DOHH2 (cell line): ENCODE data around the gene MAML2.

Experiments used
- H3F3A ChIP-seq: fragments of 200-600 bp; sonication (generic), shearing (Covaris generic); 2 replicates; pipeline ENCODE4 v1.6.0; 2016; ENCODE audit warnings: antibody characterized with exemption, mild to moderate bottlenecking; ENCODE audit not compliant: control insufficient read depth, insufficient read depth
- H3K27ac ChIP-seq: fragments of 200-600 bp; sonication (generic); 2 replicates; pipeline ENCODE4 v1.5.1; 2014; ENCODE audit warnings: low read depth, mild to moderate bottlenecking, low read length, moderate library complexity
- H3K27me3 ChIP-seq: fragments of 200-600 bp; sonication (generic); 2 replicates; pipeline ENCODE4 v1.6.1; 2014; ENCODE audit warnings: mild to moderate bottlenecking, low read length, mixed read lengths; ENCODE audit not compliant: control insufficient read depth
- H3K36me3 ChIP-seq: fragments of 200-600 bp; sonication (generic); 2 replicates; pipeline ENCODE4 v1.6.1; 2014; ENCODE audit warnings: mild to moderate bottlenecking, low read length, moderate library complexity, mixed read lengths; ENCODE audit not compliant: control insufficient read depth
- H3K4me1 ChIP-seq: fragments of 200-600 bp; sonication (generic); 2 replicates; pipeline ENCODE4 v1.6.1; 2014; ENCODE audit warnings: mild to moderate bottlenecking, low read length, mixed read lengths; ENCODE audit not compliant: control insufficient read depth
- H3K4me2 ChIP-seq: fragments of 200-600 bp; sonication (generic); 2 replicates; pipeline ENCODE4 v1.6.0; 2014; ENCODE audit warnings: mild to moderate bottlenecking, low read length, moderate library complexity
- H3K4me3 ChIP-seq: fragments of 200-600 bp; sonication (generic); 2 replicates; pipeline ENCODE4 v1.5.1; 2014; ENCODE audit warnings: mild to moderate bottlenecking, low read length, mixed read lengths
- H3K79me2 ChIP-seq: fragments of 200-600 bp; sonication (generic); 2 replicates; pipeline ENCODE4 v1.6.1; 2014; ENCODE audit warnings: mild to moderate bottlenecking, low read length, mixed read lengths; ENCODE audit not compliant: control insufficient read depth
- H3K9me2 ChIP-seq: fragments of 200-600 bp; sonication (generic); replicated peaks from 2 replicates; pipeline ENCODE4 v1.6.1; 2014; ENCODE audit warnings: mild to moderate bottlenecking, low read length, mixed read lengths; ENCODE audit not compliant: control insufficient read depth
- H3K9me3 ChIP-seq: fragments of 200-600 bp; sonication (generic); 2 replicates; pipeline ENCODE4 v1.6.1; 2014; ENCODE audit warnings: antibody characterized with exemption, low read length, mixed read lengths; ENCODE audit not compliant: control insufficient read depth, insufficient read depth
- H4K20me1 ChIP-seq: fragments of 200-600 bp; sonication (generic); 2 replicates; pipeline ENCODE4 v1.6.0; 2014; ENCODE audit warnings: low read depth, mild to moderate bottlenecking, antibody characterized with exemption, low read length, moderate library complexity; ENCODE audit not compliant: control insufficient read depth, insufficient read depth
- EZH2phosphoT487 ChIP-seq: fragments of 200-600 bp; sonication (generic); IDR thresholded peaks from 2 replicates; pipeline ENCODE4 v1.6.1; 2017; ENCODE audit warnings: borderline replicate concordance, mild to moderate bottlenecking, antibody characterized with exemption, low read length, moderate library complexity, mixed read lengths
- TF ChIP-seq, protein P1 (sequence below): fragments of 200-600 bp; sonication (generic); IDR thresholded peaks from one replicate; pipeline ENCODE4 v1.5.1; 2014; ENCODE audit warnings: antibody characterized with exemption, mild to moderate bottlenecking, low read depth, low read length; ENCODE audit not compliant: poor library complexity, severe bottlenecking

The MAML2 gene

DNA sequence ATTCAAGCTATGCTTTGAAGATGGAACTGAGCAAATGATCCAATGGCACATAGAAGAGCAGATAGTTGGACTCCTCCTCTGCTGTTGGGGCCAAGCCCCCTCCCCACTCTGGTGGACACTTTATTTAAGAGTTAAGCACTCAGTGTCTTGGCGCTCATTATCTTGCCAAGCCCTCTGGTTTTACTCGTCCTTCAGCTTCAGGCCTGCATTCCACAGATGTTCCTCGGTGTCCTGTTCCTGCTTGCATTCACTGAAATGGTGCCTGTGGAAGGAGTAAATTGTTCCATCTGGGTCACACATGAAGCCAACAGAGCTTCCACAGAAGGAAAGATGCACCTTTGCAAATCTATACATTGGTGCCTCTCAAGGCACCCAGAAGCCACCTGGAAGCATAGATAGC is 26.1 kb downstream of the MAML2 start:
- Histone ChIP-seq H3K79me2 (no peaks in the 10 kb centered on the region), H3K27me3 (no peaks in the 10 kb centered on the region), H3F3A (no peaks in the 10 kb centered on the region), H4K20me1 (no peaks in the 10 kb centered on the region), H3K4me2 (no peak overlapping the region), H3K4me1 (no peaks in the 10 kb centered on the region), H3K9me3 (no peaks in the 10 kb centered on the region), H3K4me3 (no peak overlapping the region), H3K36me3 (no peaks in the 10 kb centered on the region), H3K9me2 (no peaks in the 10 kb centered on the region), H3K27ac (no peak overlapping the region)
- TF ChIP-seq, protein P1, sequence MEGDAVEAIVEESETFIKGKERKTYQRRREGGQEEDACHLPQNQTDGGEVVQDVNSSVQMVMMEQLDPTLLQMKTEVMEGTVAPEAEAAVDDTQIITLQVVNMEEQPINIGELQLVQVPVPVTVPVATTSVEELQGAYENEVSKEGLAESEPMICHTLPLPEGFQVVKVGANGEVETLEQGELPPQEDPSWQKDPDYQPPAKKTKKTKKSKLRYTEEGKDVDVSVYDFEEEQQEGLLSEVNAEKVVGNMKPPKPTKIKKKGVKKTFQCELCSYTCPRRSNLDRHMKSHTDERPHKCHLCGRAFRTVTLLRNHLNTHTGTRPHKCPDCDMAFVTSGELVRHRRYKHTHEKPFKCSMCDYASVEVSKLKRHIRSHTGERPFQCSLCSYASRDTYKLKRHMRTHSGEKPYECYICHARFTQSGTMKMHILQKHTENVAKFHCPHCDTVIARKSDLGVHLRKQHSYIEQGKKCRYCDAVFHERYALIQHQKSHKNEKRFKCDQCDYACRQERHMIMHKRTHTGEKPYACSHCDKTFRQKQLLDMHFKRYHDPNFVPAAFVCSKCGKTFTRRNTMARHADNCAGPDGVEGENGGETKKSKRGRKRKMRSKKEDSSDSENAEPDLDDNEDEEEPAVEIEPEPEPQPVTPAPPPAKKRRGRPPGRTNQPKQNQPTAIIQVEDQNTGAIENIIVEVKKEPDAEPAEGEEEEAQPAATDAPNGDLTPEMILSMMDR: no peak
- TF ChIP-seq EZH2phosphoT487: no peak

DNA sequence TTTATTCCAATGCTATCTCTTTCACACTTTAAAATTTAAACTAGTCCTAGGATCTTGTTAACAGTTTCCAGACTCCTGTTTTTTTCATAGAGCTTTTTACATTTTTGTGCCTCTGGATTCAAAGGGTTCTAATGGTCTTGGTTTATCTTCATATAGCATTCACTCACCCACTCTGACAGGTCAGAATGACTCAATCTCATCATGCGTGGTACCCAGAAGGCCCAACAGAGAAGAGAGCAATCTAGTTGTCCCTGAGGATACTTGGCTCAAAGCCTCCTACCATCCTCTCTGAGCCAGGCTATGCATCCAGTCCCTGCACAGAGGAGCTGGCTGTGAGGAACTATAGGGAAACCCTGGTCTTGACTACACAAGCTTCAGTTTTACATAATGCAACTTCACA is 27.5 kb downstream of the MAML2 start:
- H3K4me1 ChIP-seq: no peaks in the 10 kb centered on the region
- H3K4me3 ChIP-seq: no peak overlapping the region
- TF ChIP-seq, protein P1: no peak
- no peak for TF ChIP-seq EZH2phosphoT487
- no peak overlapping the region for H3K4me2 ChIP-seq
- no peaks in the 10 kb centered on the region for H3K36me3 ChIP-seq
- no peaks in the 10 kb centered on the region for H3K9me2 ChIP-seq
- H3K79me2 ChIP-seq: no peaks in the 10 kb centered on the region
- H3K27me3 ChIP-seq: no peaks in the 10 kb centered on the region
- H3K9me3 ChIP-seq: no peaks in the 10 kb centered on the region
- no peak overlapping the region for H3K27ac ChIP-seq
- H3F3A ChIP-seq: no peaks in the 10 kb centered on the region
- no peaks in the 10 kb centered on the region for H4K20me1 ChIP-seq

DNA sequence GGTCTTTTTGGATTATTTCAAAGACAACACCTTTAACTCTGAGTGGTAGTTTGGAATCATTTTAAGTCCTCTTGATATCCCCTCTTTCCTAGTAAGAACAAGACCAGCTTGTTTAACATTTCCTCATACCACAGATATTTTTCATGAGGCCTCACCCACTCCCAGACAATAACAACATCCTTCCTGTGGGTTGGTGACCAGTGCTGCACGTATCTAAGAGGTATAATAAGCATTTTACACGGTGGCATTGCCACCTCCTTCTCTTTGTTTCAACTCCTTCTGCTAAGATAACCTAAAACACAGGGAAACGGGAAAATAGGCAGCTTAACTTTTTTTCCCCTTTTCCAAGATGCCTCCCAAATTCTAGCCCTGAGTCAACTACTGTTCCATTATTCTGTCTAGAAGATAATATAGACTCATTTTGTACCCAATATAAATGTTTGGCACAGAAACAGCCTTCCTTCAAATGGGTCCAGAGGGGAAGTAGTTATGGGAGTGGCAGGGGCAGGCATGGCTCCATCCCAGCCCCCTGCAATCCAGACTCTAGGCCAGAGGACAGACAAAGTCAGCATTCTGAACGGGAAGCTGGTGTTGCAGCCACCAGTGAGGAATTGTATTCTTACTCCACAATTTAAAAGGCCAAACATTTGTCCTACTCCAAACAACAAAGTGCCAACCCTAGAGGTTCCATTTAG is 28.5 kb downstream of the MAML2 start:
- Histone ChIP-seq H3K9me3 (no peaks in the 10 kb centered on the region), H3K36me3 (no peaks in the 10 kb centered on the region), H4K20me1 (no peaks in the 10 kb centered on the region), H3K79me2 (no peaks in the 10 kb centered on the region), H3K27ac (no peak overlapping the region), H3K9me2 (no peaks in the 10 kb centered on the region), H3K4me2 (no peak overlapping the region), H3K4me3 (no peak overlapping the region), H3K4me1 (no peaks in the 10 kb centered on the region), H3F3A (no peaks in the 10 kb centered on the region), H3K27me3 (no peaks in the 10 kb centered on the region)
- TF ChIP-seq, protein P1: no peak
- TF ChIP-seq EZH2phosphoT487: no peak
